ENCODE results near the gene TCF7.

TCF7 gene

GRCh38 chr5:134128648-134128995 is 14.1 kb downstream of the TCF7 start:
- Histone ChIP-seq H3K4me1 (ENCODE audit: control insufficient read depth, insufficient read depth, low read length) (no peaks in the 10 kb centered on the region), H3K27me3 (ENCODE audit: control insufficient read depth, insufficient read depth, low read length) (no peaks in the 10 kb centered on the region), H3K36me3 (ENCODE audit: control insufficient read depth, insufficient read depth, low read length) (peaks cover 8% of the 10 kb centered on the region), H3K9ac (ENCODE audit: low read depth, low read length) (peak overlapping the region; percentile 60), H3K4me3 (ENCODE audit: low read depth, low read length) (no peak overlapping the region), H3K9me3 (ENCODE audit: control insufficient read depth, insufficient read depth, low read length) (no peaks in the 10 kb centered on the region)

GRCh38 chr5:134129411-134130238 is 15.1 kb downstream of the TCF7 start:
- Histone ChIP-seq H3K4me3 (ENCODE audit: low read depth, low read length) (no peak overlapping the region), H3K4me1 (ENCODE audit: control insufficient read depth, insufficient read depth, low read length) (no peaks in the 10 kb centered on the region), H3K27me3 (ENCODE audit: control insufficient read depth, insufficient read depth, low read length) (no peaks in the 10 kb centered on the region), H3K9ac (ENCODE audit: low read depth, low read length) (no peak overlapping the region), H3K36me3 (ENCODE audit: control insufficient read depth, insufficient read depth, low read length) (peaks cover 17% of the 10 kb centered on the region), H3K9me3 (ENCODE audit: control insufficient read depth, insufficient read depth, low read length) (no peaks in the 10 kb centered on the region)

- Histone ChIP-seq H3K36me3 (ENCODE audit: control insufficient read depth, insufficient read depth, low read length) (peaks cover 19% of the 10 kb centered on the region), H3K9me3 (ENCODE audit: control insufficient read depth, insufficient read depth, low read length) (no peaks in the 10 kb centered on the region), H3K27me3 (ENCODE audit: control insufficient read depth, insufficient read depth, low read length) (no peaks in the 10 kb centered on the region), H3K4me1 (ENCODE audit: control insufficient read depth, insufficient read depth, low read length) (no peaks in the 10 kb centered on the region), H3K4me3 (ENCODE audit: low read depth, low read length) (no peak overlapping the region), H3K9ac (ENCODE audit: low read depth, low read length) (no peak overlapping the region)
Measured at GRCh38 chr5:134130239-134130945, 15.9 kb downstream of the TCF7 start.

GRCh38 chr5:134131165-134131564 is 16.7 kb downstream of the TCF7 start:
- no peak overlapping the region for H3K4me3 ChIP-seq (ENCODE audit: low read depth, low read length)
- H3K9me3 ChIP-seq (ENCODE audit: control insufficient read depth, insufficient read depth, low read length) = no peaks in the 10 kb centered on the region
- no peaks in the 10 kb centered on the region for H3K4me1 ChIP-seq (ENCODE audit: control insufficient read depth, insufficient read depth, low read length)
- H3K27me3 ChIP-seq (ENCODE audit: control insufficient read depth, insufficient read depth, low read length) = no peaks in the 10 kb centered on the region
- H3K9ac ChIP-seq (ENCODE audit: low read depth, low read length) = no peak overlapping the region
- H3K36me3 ChIP-seq (ENCODE audit: control insufficient read depth, insufficient read depth, low read length) = peaks cover 24% of the 10 kb centered on the region

- H3K27me3 ChIP-seq (ENCODE audit: control insufficient read depth, insufficient read depth, low read length) = no peaks in the 10 kb centered on the region
- no peak overlapping the region for H3K9ac ChIP-seq (ENCODE audit: low read depth, low read length)
- H3K4me1 ChIP-seq (ENCODE audit: control insufficient read depth, insufficient read depth, low read length) = no peaks in the 10 kb centered on the region
- no peaks in the 10 kb centered on the region for H3K9me3 ChIP-seq (ENCODE audit: control insufficient read depth, insufficient read depth, low read length)
- H3K4me3 ChIP-seq (ENCODE audit: low read depth, low read length) = no peak overlapping the region
- peaks cover 27% of the 10 kb centered on the region for H3K36me3 ChIP-seq (ENCODE audit: control insufficient read depth, insufficient read depth, low read length)
Measured at GRCh38 chr5:134131578-134132350, 17.3 kb downstream of the TCF7 start.

GRCh38 chr5:134132372-134133187 is 18.1 kb downstream of the TCF7 start:
- no peak overlapping the region for H3K4me3 ChIP-seq (ENCODE audit: low read depth, low read length)
- H3K36me3 ChIP-seq (ENCODE audit: control insufficient read depth, insufficient read depth, low read length) = peaks cover 27% of the 10 kb centered on the region
- no peaks in the 10 kb centered on the region for H3K27me3 ChIP-seq (ENCODE audit: control insufficient read depth, insufficient read depth, low read length)
- H3K9me3 ChIP-seq (ENCODE audit: control insufficient read depth, insufficient read depth, low read length) = no peaks in the 10 kb centered on the region
- no peak overlapping the region for H3K9ac ChIP-seq (ENCODE audit: low read depth, low read length)
- H3K4me1 ChIP-seq (ENCODE audit: control insufficient read depth, insufficient read depth, low read length) = no peaks in the 10 kb centered on the region

GRCh38 chr5:134133188-134133994 is 18.9 kb downstream of the TCF7 start:
- Histone ChIP-seq H3K36me3 (ENCODE audit: control insufficient read depth, insufficient read depth, low read length) (peaks cover 27% of the 10 kb centered on the region), H3K27me3 (ENCODE audit: control insufficient read depth, insufficient read depth, low read length) (no peaks in the 10 kb centered on the region), H3K9me3 (ENCODE audit: control insufficient read depth, insufficient read depth, low read length) (no peaks in the 10 kb centered on the region), H3K4me1 (ENCODE audit: control insufficient read depth, insufficient read depth, low read length) (no peaks in the 10 kb centered on the region), H3K9ac (ENCODE audit: low read depth, low read length) (no peak overlapping the region), H3K4me3 (ENCODE audit: low read depth, low read length) (no peak overlapping the region)

GRCh38 chr5:134133995-134134541 is 19.6 kb downstream of the TCF7 start:
- Histone ChIP-seq H3K9ac (ENCODE audit: low read depth, low read length) (no peak overlapping the region), H3K4me3 (ENCODE audit: low read depth, low read length) (no peak overlapping the region), H3K4me1 (ENCODE audit: control insufficient read depth, insufficient read depth, low read length) (no peaks in the 10 kb centered on the region), H3K36me3 (ENCODE audit: control insufficient read depth, insufficient read depth, low read length) (peaks cover 27% of the 10 kb centered on the region), H3K27me3 (ENCODE audit: control insufficient read depth, insufficient read depth, low read length) (no peaks in the 10 kb centered on the region), H3K9me3 (ENCODE audit: control insufficient read depth, insufficient read depth, low read length) (no peaks in the 10 kb centered on the region)

GRCh38 chr5:134135091-134135655 is 20.7 kb downstream of the TCF7 start:
- H3K9me3 ChIP-seq (ENCODE audit: control insufficient read depth, insufficient read depth, low read length) = no peaks in the 10 kb centered on the region
- H3K4me3 ChIP-seq (ENCODE audit: low read depth, low read length) = no peak overlapping the region
- no peaks in the 10 kb centered on the region for H3K27me3 ChIP-seq (ENCODE audit: control insufficient read depth, insufficient read depth, low read length)
- peaks cover 32% of the 10 kb centered on the region for H3K36me3 ChIP-seq (ENCODE audit: control insufficient read depth, insufficient read depth, low read length)
- H3K9ac ChIP-seq (ENCODE audit: low read depth, low read length) = no peak overlapping the region
- H3K4me1 ChIP-seq (ENCODE audit: control insufficient read depth, insufficient read depth, low read length) = no peaks in the 10 kb centered on the region

GRCh38 chr5:134136221-134136631 is 21.7 kb downstream of the TCF7 start:
- Histone ChIP-seq H3K9ac (ENCODE audit: low read depth, low read length) (no peak overlapping the region), H3K4me1 (ENCODE audit: control insufficient read depth, insufficient read depth, low read length) (no peaks in the 10 kb centered on the region), H3K36me3 (ENCODE audit: control insufficient read depth, insufficient read depth, low read length) (peaks cover 30% of the 10 kb centered on the region), H3K27me3 (ENCODE audit: control insufficient read depth, insufficient read depth, low read length) (no peaks in the 10 kb centered on the region), H3K4me3 (ENCODE audit: low read depth, low read length) (no peak overlapping the region), H3K9me3 (ENCODE audit: control insufficient read depth, insufficient read depth, low read length) (no peaks in the 10 kb centered on the region)

Data from iPS-15b (cell line).